Fibroblast of mammary gland (primary cell): ENCODE results near the gene CPM.
A peak's percentile ranks its signal among the peaks of the same experiment; 100 is the strongest.

Experiments used
- DNase-seq: peaks from one replicate; pipeline ENCODE4 v3.0.0-alpha.2; 2010; ENCODE audit warnings: low read depth
- H3K4me3 ChIP-seq: 2 replicates; pipeline ENCODE4 v1.5.1; 2011; ENCODE audit warnings: low read depth, mild to moderate bottlenecking, low read length, moderate library complexity; ENCODE audit not compliant: control insufficient read depth
- CTCF ChIP-seq: conservative IDR thresholded peaks from 2 replicates; pipeline ENCODE4 v1.5.1; 2011; ENCODE audit warnings: low read depth, low read length, inconsistent platforms; ENCODE audit not compliant: control insufficient read depth, insufficient read depth

Gene CPM

GRCh38 chr12:68870443-68870842 lies 62.5 kb downstream of the CPM start:
- DNase-seq = no peak
- TF ChIP-seq CTCF = no peak
- no peak overlapping the region for H3K4me3 ChIP-seq

- H3K4me3 ChIP-seq = no peak overlapping the region
- no peak for TF ChIP-seq CTCF
- no peak for DNase-seq
Measured at GRCh38 chr12:68870011-68870410, 63.0 kb downstream of the CPM start.

GRCh38 chr12:68868043-68868790 lies 64.8 kb downstream of the CPM start:
- no peak for DNase-seq
- no peak for TF ChIP-seq CTCF
- H3K4me3 ChIP-seq = no peak overlapping the region

- no peak for DNase-seq
- TF ChIP-seq CTCF = no peak
- no peak overlapping the region for H3K4me3 ChIP-seq
Measured at GRCh38 chr12:68867606-68868005, 65.4 kb downstream of the CPM start.

GRCh38 chr12:68866950-68867349 lies 66.0 kb downstream of the CPM start:
- no peak for TF ChIP-seq CTCF
- H3K4me3 ChIP-seq = no peak overlapping the region
- DNase-seq = no peak

GRCh38 chr12:68865399-68866164 lies 67.4 kb downstream of the CPM start:
- DNase-seq = peak; percentile 23
- TF ChIP-seq CTCF = no peak
- H3K4me3 ChIP-seq = no peak overlapping the region
